SK-N-DZ (cell line): ENCODE results near the gene PIP4K2A.
A peak's percentile ranks its signal among the peaks of the same experiment; 100 is the strongest.
"Not testable (repeated sequence)": the region's sequence is repeated elsewhere in the genome, so short reads cannot be mapped to it uniquely, and the experiment has no call there.

Experiments
- DNase-seq: peaks from one replicate; pipeline ENCODE4 v3.0.0-alpha.2; 2015; ENCODE audit warnings: low spot score

Gene PIP4K2A

GRCh38 chr10:22719406-22720042 is 5.1 kb upstream of the PIP4K2A start:
- DNase-seq = no peak

DNA sequence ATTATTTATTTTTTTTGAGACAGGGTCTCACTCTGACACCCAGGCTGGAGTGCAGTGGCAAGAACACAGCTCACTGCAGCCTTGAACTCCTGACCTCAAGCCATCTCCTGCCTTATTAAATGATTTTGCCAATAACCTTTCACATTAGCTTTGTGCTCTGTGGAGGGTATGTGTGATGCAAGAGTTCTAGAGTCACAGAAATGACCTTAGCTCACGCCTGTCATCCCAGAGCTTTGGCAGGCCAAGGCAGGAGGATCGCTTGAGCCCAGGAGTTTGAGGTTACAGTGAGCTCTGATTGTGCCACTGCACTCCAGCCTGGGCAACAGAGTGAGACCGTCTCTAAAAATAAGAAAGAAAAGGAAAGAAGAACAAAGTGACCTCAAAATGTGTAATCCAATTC is 4.3 kb upstream of the PIP4K2A start:
- not testable (repeated sequence) for DNase-seq

DNA sequence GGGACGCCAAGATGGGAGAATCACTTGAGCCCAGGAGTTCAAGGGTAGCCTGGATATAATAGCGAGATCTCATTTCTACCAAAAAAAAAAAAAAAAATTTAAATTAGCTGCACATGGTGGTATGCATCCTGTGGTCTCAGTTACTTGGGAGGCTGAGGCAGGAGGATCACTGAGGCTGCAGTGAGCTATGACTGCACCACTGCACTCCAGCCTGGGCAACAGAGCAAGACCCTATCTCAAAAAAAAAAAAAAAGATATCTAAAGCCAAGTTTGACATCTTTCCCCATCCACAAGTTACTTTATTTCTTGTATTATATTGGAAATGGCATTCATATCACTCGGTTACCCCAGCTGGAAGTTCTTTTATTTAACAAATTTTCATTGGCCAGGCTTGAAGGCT is 3.4 kb upstream of the PIP4K2A start:
- DNase-seq = no peak

DNA sequence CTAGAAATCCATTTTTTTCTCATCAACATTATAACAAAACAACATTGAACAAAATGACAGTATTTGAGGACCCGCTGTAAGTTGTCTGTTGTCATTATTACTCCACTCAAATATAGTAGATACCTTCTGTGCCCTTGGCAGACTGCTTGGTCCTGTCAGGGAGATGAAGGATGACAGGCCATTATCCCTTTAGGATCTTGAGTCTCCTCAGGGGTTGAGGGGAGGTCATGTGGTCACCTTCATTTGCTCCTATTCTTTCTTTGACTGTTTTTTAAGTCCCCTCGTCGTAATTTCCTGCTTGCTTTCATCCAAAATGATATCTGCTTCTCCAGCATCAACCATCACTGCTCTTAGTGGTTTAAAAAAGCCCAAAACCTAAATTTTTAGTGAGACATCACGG is 2.6 kb upstream of the PIP4K2A start:
- peak; percentile 59 for DNase-seq

- no peak for DNase-seq
These were observed 880 bp upstream of the PIP4K2A start for GRCh38 chr10:22715290-22715625.

GRCh38 chr10:22713853-22714478 is 412 bp downstream of the PIP4K2A start:
- DNase-seq = peak; percentile 21

- peak; percentile 8 for DNase-seq
These were observed 1.2 kb downstream of the PIP4K2A start for GRCh38 chr10:22712956-22713852.

GRCh38 chr10:22712211-22712955 is 2.0 kb downstream of the PIP4K2A start:
- no peak for DNase-seq

- DNase-seq = no peak
These were observed 3.0 kb downstream of the PIP4K2A start for GRCh38 chr10:22711373-22711772.

DNA sequence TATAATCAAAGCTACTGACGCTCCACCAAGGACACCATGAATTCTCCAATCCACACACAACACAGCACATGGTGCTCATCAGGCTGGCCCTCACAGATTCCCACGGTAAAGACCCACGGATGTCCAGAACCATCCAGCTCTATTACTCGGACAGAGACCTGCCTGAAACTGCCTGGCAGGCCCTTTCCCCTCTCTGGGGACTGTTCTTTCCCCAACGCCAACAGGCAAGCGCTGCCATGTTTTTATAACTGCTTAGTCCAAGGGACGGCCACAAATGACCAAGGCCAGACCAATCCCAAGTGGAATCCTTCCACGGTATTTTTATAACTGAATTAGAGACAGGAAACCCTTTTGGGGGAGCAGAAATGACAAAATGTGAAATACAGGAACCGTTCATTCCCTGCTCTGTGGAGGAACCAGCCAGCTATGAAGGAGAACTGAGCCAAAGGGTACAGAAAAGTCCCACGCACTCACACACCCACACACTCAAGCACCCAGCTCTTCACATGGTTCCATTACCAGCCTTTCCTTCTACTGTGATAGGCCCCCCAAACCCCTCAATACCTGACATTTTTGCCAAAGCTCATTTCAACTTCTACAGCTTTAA is 4.1 kb downstream of the PIP4K2A start:
- no peak for DNase-seq

- DNase-seq = no peak
These were observed 5.6 kb downstream of the PIP4K2A start for GRCh38 chr10:22708772-22709171.

DNA sequence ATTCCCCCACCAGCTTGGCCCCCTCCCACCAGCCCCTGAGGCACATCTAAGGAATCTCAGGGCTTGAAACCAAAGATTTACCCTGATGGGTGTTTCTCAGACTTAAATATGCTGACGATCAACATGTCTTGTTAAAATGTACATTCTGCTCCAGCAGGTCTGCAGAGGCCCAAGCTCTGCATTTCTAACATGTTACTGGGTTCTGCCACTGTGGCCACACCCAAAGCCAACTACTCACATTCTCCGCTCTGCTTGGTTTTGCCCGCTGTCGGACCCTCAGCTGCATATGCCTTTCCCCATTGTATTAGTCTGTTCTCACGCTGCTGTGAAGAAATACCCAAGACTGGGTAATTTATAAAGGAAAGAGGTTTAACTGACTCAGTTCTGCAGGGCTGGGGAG is 8.9 kb downstream of the PIP4K2A start:
- no peak for DNase-seq

DNA sequence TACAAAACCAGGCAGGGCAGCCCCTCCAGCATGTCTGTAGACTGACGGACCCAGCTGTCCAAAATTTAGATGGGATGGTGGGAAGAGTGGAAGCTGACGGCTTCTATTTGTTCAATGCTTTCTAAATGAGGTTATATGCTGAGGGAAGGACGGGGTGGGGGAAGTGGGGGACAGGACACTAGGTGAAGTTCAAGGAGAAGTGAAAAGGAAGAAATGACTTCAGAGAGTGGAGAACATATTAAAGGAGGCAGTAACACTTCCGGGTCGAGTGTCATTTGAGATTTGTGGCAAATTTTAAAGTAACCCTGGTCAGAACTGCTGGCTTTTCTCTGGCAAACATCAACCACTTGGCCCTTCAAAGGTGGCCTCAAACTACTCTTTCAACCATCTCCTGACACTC is 9.4 kb downstream of the PIP4K2A start:
- DNase-seq = no peak

GRCh38 chr10:22704471-22704911 is 9.9 kb downstream of the PIP4K2A start:
- no peak for DNase-seq

GRCh38 chr10:22702348-22702747 is 12.0 kb downstream of the PIP4K2A start:
- no peak for DNase-seq

DNA sequence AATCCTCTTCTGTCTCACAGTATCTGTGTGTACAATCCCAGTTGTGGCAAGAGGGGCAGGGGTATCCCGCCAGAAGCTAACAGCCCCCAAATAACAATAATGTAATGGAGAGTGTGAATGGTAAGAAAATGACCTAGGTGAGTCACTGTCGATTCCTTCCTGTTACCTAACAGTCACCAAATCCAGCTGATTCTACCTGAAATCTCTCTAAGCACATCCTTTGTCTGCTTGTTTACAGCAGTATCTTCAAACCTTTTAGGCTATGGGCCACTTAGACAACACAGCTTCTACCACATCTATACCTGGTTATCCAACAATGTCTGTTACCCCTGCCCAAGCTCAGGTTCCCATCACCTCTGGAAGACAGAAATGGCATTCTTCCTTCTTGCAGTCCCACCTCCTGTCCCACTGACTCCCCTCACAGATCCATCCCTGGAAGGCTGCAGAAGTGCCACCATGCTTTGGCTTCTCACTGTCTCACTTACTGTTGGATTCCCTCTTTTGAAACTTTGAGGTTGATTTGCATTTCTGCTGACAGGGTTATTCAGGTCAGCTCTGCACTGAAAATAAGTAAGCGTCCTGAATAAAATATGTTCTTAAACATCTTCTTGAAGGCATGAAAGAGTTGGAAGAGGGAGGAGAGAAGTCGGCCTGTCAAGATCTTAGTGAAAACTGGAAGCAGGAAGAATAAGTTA is 13.1 kb downstream of the PIP4K2A start:
- no peak for DNase-seq

DNA sequence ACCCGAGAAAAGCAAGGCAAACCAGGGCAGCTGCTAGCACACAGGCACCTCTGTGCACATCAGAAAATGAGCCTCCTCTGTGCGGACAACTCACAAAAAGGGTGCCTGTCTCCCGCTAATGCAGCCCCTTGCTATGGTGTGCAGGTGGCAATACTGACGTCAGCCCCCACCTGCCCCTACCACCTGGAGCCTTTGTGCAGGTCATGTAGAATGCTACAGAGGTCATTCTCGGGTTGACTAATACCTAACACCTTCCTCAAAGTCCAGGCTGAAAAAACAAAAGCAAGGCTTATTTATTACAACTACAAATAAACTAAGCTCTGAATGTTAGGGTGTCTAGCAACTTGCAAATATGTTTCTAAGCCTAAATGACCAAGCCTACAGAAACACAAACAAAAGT is 13.9 kb downstream of the PIP4K2A start:
- no peak for DNase-seq

DNA sequence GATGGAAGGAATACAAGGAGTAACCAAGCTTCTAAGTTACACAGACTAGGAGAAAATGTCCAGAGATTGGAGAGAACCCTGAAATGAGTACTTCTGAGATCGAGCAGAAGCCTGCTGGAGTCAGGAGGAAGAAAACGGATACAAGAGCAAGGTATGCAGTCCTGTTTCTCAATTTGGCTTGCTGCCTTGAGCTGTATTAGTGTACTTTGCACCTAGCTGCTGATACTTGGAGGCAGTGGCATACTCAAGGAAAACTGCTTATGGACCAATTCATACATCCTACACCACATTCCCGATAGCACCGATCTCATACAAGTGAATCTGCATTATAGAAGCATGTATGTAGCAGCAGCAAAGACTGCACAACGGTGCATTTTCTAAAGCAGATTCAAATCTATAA is 14.4 kb downstream of the PIP4K2A start:
- DNase-seq = no peak

DNA sequence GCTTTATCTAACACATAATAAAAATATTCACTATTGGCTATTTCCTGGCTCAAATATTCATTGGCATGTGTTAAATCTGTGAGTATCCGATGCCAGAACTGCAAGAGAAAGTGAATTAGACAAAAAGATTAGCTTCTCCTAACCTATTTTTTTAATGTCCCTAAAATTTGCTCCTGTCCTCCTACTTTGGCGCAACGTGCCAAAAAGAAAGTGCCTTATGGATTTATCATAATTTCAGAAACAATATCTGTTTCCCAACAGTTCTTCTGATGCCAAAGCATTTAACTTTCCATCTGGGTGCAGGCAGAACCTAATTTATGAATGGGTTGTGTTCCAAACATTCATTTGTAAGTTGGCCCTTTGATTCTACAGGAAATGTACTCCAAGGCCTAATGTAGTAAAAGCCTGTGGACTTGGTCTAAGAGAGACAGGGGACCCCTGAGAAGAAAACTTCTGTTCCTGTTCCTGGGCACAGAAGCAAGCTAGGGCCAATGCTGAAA is 15.4 kb downstream of the PIP4K2A start:
- no peak for DNase-seq

DNA sequence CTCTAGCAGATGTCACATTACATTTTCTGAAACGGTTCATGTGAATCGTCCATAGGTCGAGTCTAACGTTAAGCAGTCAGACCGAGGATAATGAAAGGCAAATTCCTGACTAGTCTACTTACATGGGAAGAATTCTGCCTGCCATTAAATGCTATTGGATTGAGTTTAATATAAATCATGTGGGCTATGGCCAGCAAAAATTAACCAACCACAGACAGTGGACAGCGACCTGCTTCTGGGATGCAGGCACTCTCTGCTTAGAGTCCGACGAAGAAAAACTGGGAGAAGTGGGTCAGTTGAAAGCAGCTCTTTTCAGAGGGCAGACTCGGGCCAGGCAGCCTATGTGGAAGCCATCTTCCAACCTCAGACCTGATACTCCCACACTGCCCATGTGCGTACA is 16.6 kb downstream of the PIP4K2A start:
- DNase-seq = no peak

- DNase-seq = no peak
These were observed 17.3 kb downstream of the PIP4K2A start for GRCh38 chr10:22697101-22697500.
